HCT116 (cell line): ENCODE measurements around the gene SPOCK3. TPM values are rescaled to one million over a fixed set of nuclear protein-coding genes. Genes with fewer than 3 reads are reported as not detected.

Source experiments
- ATAC-seq: fragments of 200-7000 bp; cut with Tn5 transposase; 2 replicates; pipeline ENCODE4 v1.9.1; 2020; ENCODE audit warnings: mild to moderate bottlenecking, moderate library complexity
- BruUV-seq: library from RNA; stranded (reverse); fragments of 400-500 nt; replicated peaks from 2 replicates; lab custom pipeline; 2021; lab: Mats Ljungman, UMichigan
- CTCF ChIA-PET: fragments of 300-600 bp; sonication (Branson Sonifier 250); formaldehyde crosslinking; loops from one replicate; lab custom pipeline; 2021; ENCODE audit warnings: antibody characterized with exemption; lab: Charles Lee
- POLR2A ChIA-PET: fragments of 300-600, 350-600 bp; sonication (Branson Sonifier 250); formaldehyde crosslinking; loops from one replicate; lab custom pipeline; 2021; ENCODE audit warnings: antibody characterized with exemption; lab: Charles Lee
- RAD21 ChIA-PET, 2 experiments: fragments of 300-600 bp; sonication (Branson Sonifier 250); formaldehyde crosslinking; loops; one replicate each; lab custom pipeline; 2023; ENCODE audit warnings: low total read pairs in 2 of 2; ENCODE audit not compliant: uncharacterized antibody in 2 of 2, unreplicated experiment in 2 of 2, low non-redundant PET in 1 of 2; lab: Charles Lee
- DNase-seq: peaks from one replicate; pipeline ENCODE4 v3.0.0-alpha.2; 2010; ENCODE audit warnings: low read depth, low spot score
- H2AFZ ChIP-seq: fragments of 200-600 bp; shearing (Covaris generic), sonication (generic); 2 replicates; pipeline ENCODE4 v1.6.1; 2017; ENCODE audit warnings: low read depth, mixed run types, mixed read lengths, antibody characterized with exemption, low read length; ENCODE audit not compliant: poor library complexity, severe bottlenecking
- H3K27ac ChIP-seq: 2 replicates; pipeline ENCODE4 v1.5.1; 2012; ENCODE audit warnings: low read depth, low read length
- H3K27me3 ChIP-seq: fragments of 200-600 bp; sonication (generic); 2 replicates; pipeline ENCODE4 v1.6.1; 2016; ENCODE audit warnings: mixed run types, low read length, mixed read lengths; ENCODE audit not compliant: insufficient read depth
- H3K36me3 ChIP-seq, 2 experiments: fragments of 200-500 bp in 1 of 2; fragments of 200-600 bp in 1 of 2; sonication (Bioruptor generic) in 1 of 2; sonication (generic) in 1 of 2; 2 replicates each; pipeline versions ENCODE4 v1.5.1 to v1.6.1; 2014 to 2016; ENCODE audit warnings: low read length in 2 of 2, inconsistent platforms in 1 of 2, mixed read lengths in 1 of 2, mixed run types in 1 of 2; ENCODE audit not compliant: insufficient read depth in 2 of 2, control insufficient read depth in 1 of 2
- H3K4me1 ChIP-seq, 2 experiments: fragments of 200-600 bp in 1 of 2; sonication (generic) in 1 of 2; 2 replicates each; pipeline versions ENCODE4 v1.5.1 to v1.6.1; 2012 to 2017; ENCODE audit warnings: low read length in 2 of 2, inconsistent platforms in 1 of 2, mild to moderate bottlenecking in 1 of 2, mixed read lengths in 1 of 2, mixed run types in 1 of 2, moderate library complexity in 1 of 2; ENCODE audit not compliant: insufficient read depth in 2 of 2, control insufficient read depth in 1 of 2
- H3K4me2 ChIP-seq: fragments of 200-600 bp; sonication (generic); 2 replicates; pipeline ENCODE4 v1.6.1; 2017; ENCODE audit warnings: mixed run types, low read length, mixed read lengths
- H3K4me3 ChIP-seq, 2 experiments: fragments of 200-600 bp in 1 of 2; sonication (generic) in 1 of 2; replicated peaks in 1 of 2; 2 replicates each; pipeline ENCODE4 v1.5.1; 2011 to 2016; ENCODE audit warnings: low read length in 2 of 2, control low read depth in 1 of 2, low read depth in 1 of 2, mild to moderate bottlenecking in 1 of 2, mixed read lengths in 1 of 2, mixed run types in 1 of 2
- H3K79me2 ChIP-seq: fragments of 200-600 bp; sonication (generic); 2 replicates; pipeline ENCODE4 v1.6.1; 2017; ENCODE audit warnings: mild to moderate bottlenecking, mixed run types, low read length, moderate library complexity, mixed read lengths; ENCODE audit not compliant: insufficient read depth
- H3K9ac ChIP-seq: fragments of 200-600 bp; sonication (generic); 2 replicates; pipeline ENCODE4 v1.6.1; 2016; ENCODE audit warnings: low read length, mixed read lengths
- H3K9me2 ChIP-seq: fragments of 200-600 bp; sonication (generic), shearing (Covaris generic); 2 replicates; pipeline ENCODE4 v1.6.1; 2017; ENCODE audit warnings: mixed run types, mild to moderate bottlenecking, moderate library complexity; ENCODE audit not compliant: insufficient read depth
- H3K9me3 ChIP-seq, 2 experiments: fragments of 200-500 bp in 1 of 2; fragments of 200-600 bp in 1 of 2; sonication (Bioruptor generic) in 1 of 2; sonication (generic) in 1 of 2; 2 replicates each; pipeline ENCODE4 v1.6.1; 2014 to 2017; ENCODE audit warnings: low read length in 2 of 2, mixed read lengths in 2 of 2, inconsistent platforms in 1 of 2, low read depth in 1 of 2, mild to moderate bottlenecking in 1 of 2, mixed run types in 1 of 2, moderate library complexity in 1 of 2; ENCODE audit not compliant: control insufficient read depth in 1 of 2, insufficient read depth in 1 of 2
- H4K20me1 ChIP-seq: fragments of 200-600 bp; sonication (generic), shearing (Covaris generic); 2 replicates; pipeline ENCODE4 v1.6.1; 2017; ENCODE audit warnings: mixed run types, mild to moderate bottlenecking, moderate library complexity; ENCODE audit not compliant: insufficient read depth
- CBX3 ChIP-seq: IDR thresholded peaks from 2 replicates; pipeline ENCODE4 v1.6.1; 2012; ENCODE audit warnings: low read depth
- CEBPB ChIP-seq: IDR thresholded peaks from 2 replicates; pipeline ENCODE4 v1.6.1; 2012; ENCODE audit warnings: low read depth
- EGR1 ChIP-seq: IDR thresholded peaks from 2 replicates; pipeline ENCODE4 v1.6.1; 2012; ENCODE audit warnings: low read depth
- ELF1 ChIP-seq: IDR thresholded peaks from 2 replicates; pipeline ENCODE4 v1.6.1; 2012; ENCODE audit warnings: low read depth, borderline replicate concordance
- EZH2 ChIP-seq: fragments of 200-600 bp; sonication (generic); IDR thresholded peaks from 2 replicates; pipeline ENCODE4 v1.6.1; 2017; ENCODE audit warnings: antibody characterized with exemption, mixed run types
- EZH2phosphoT487 ChIP-seq: fragments of 200-600 bp; IDR thresholded peaks from 2 replicates; pipeline ENCODE4 v1.6.1; 2018; ENCODE audit warnings: antibody characterized with exemption, borderline replicate concordance
- FOSL1 ChIP-seq: IDR thresholded peaks from 2 replicates; pipeline ENCODE4 v1.6.1; 2012; ENCODE audit warnings: low read depth
- JUND ChIP-seq: IDR thresholded peaks from 2 replicates; pipeline ENCODE4 v1.6.1; 2012
- POLR2A ChIP-seq: IDR thresholded peaks from 2 replicates; pipeline ENCODE4 v1.7.0; 2011; ENCODE audit warnings: borderline replicate concordance; ENCODE audit not compliant: insufficient read depth, insufficient read length; ENCODE audit errors: extremely low read depth
- POLR2AphosphoS5 ChIP-seq: IDR thresholded peaks from 2 replicates; pipeline ENCODE4 v1.6.1; 2011; ENCODE audit warnings: mild to moderate bottlenecking, low read depth, low read length, moderate library complexity
- SIN3A ChIP-seq: IDR thresholded peaks from 2 replicates; pipeline ENCODE4 v1.6.1; 2012; ENCODE audit warnings: low read depth
- SRF ChIP-seq: IDR thresholded peaks from 2 replicates; pipeline ENCODE4 v1.6.1; 2012; ENCODE audit warnings: low read depth
- TCF7L2 ChIP-seq: IDR thresholded peaks from 2 replicates; pipeline ENCODE4 v1.7.0; 2011; ENCODE audit warnings: borderline replicate concordance, inconsistent platforms; ENCODE audit not compliant: insufficient read depth, insufficient read length; ENCODE audit errors: extremely low read depth
- ZNF274 ChIP-seq: fragments of 200-500 bp; sonication (Bioruptor generic); IDR thresholded peaks from 2 replicates; pipeline ENCODE4 v1.6.1; 2014; ENCODE audit warnings: mild to moderate bottlenecking, low read depth, low read length, inconsistent platforms
- intact Hi-C: fragments of 100-400 bp; cut with micrococcal nuclease; formaldehyde crosslinking; loops from 2 replicates; pipeline ENCODE4 v1.10.0; 2022
- total RNA-seq: library from RNA; stranded (reverse); gene quantifications from one replicate; pipeline ENCODE4 v1.2.1, GENCODE V29; 2021; ENCODE audit not compliant: unreplicated experiment
- TF ChIP-seq, protein P1 (sequence below), 3 experiments: fragments of 200-600 bp in 1 of 3; sonication (generic) in 1 of 3; IDR thresholded peaks in 2 of 3; conservative IDR thresholded peaks in 1 of 3; 2 replicates each; pipeline ENCODE4 v1.5.1; 2012 to 2017; ENCODE audit warnings: low read depth in 2 of 3, low read length in 2 of 3, antibody characterized with exemption in 1 of 3, borderline replicate concordance in 1 of 3, control low read depth in 1 of 3, mild to moderate bottlenecking in 1 of 3, mixed read lengths in 1 of 3, mixed run types in 1 of 3, moderate library complexity in 1 of 3; ENCODE audit not compliant: insufficient read depth in 1 of 3
- TF ChIP-seq, protein P2 (sequence below): IDR thresholded peaks from 2 replicates; pipeline ENCODE4 v1.6.1; 2011; ENCODE audit warnings: mild to moderate bottlenecking, low read length, moderate library complexity; ENCODE audit not compliant: insufficient replicate concordance; ENCODE audit errors: extremely low read depth
- TF ChIP-seq, protein P3 (sequence below): IDR thresholded peaks from 2 replicates; pipeline ENCODE4 v1.6.1; 2012
- TF ChIP-seq, protein P4 (sequence below): IDR thresholded peaks from 2 replicates; pipeline ENCODE4 v1.6.1; 2012; ENCODE audit warnings: low read depth

Gene SPOCK3
- total RNA-seq, 1 experiment from 2014 or later: 1.7 TPM

DNA sequence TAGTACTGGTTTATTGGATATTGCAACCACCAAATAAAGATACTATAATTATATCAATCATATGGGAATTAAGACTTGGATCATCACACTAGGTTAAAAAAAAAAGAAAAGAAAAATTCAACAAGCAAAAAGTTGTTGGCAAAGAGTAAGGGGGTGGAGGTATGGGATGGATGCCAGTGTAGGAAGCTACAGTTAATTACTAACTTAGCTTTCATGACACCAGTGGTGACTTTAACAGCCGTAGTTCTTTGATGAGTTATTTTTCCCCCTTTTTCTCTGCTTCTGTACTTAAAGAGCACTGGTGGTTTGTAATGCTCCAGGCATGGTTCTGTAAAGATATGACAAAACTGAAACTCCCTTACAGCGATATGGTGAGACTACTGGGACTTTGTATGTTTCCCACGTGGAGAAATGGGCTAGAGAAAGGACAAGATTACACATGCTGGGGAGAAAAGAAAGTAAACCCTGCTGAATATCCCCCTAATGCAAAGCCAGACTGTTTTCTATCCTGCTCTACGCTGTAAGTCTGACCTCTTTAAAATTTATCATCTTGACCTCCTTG, 210.8 kb downstream of the SPOCK3 start:
- no peaks in the 10 kb centered on the region for H3K9me2 ChIP-seq
- no peak for TF ChIP-seq FOSL1
- no peak for TF ChIP-seq SIN3A
- TF ChIP-seq ZNF274: no peak
- no peak for TF ChIP-seq CBX3
- TF ChIP-seq, protein P1, sequence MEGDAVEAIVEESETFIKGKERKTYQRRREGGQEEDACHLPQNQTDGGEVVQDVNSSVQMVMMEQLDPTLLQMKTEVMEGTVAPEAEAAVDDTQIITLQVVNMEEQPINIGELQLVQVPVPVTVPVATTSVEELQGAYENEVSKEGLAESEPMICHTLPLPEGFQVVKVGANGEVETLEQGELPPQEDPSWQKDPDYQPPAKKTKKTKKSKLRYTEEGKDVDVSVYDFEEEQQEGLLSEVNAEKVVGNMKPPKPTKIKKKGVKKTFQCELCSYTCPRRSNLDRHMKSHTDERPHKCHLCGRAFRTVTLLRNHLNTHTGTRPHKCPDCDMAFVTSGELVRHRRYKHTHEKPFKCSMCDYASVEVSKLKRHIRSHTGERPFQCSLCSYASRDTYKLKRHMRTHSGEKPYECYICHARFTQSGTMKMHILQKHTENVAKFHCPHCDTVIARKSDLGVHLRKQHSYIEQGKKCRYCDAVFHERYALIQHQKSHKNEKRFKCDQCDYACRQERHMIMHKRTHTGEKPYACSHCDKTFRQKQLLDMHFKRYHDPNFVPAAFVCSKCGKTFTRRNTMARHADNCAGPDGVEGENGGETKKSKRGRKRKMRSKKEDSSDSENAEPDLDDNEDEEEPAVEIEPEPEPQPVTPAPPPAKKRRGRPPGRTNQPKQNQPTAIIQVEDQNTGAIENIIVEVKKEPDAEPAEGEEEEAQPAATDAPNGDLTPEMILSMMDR (IDR thresholded peaks at IDR 0.05 in 2 of 3, conservative IDR thresholded peaks at IDR 0.05 in 1 of 3; ENCODE audit: borderline replicate concordance in 1 of 3, insufficient read depth in 1 of 3, low read depth in 2 of 3, low read length in 2 of 3): no peak
- no peak for TF ChIP-seq EGR1
- no peak for TF ChIP-seq EZH2
- TF ChIP-seq, protein P2, sequence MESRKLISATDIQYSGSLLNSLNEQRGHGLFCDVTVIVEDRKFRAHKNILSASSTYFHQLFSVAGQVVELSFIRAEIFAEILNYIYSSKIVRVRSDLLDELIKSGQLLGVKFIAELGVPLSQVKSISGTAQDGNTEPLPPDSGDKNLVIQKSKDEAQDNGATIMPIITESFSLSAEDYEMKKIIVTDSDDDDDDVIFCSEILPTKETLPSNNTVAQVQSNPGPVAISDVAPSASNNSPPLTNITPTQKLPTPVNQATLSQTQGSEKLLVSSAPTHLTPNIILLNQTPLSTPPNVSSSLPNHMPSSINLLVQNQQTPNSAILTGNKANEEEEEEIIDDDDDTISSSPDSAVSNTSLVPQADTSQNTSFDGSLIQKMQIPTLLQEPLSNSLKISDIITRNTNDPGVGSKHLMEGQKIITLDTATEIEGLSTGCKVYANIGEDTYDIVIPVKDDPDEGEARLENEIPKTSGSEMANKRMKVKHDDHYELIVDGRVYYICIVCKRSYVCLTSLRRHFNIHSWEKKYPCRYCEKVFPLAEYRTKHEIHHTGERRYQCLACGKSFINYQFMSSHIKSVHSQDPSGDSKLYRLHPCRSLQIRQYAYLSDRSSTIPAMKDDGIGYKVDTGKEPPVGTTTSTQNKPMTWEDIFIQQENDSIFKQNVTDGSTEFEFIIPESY: no peak
- TF ChIP-seq, protein P3, sequence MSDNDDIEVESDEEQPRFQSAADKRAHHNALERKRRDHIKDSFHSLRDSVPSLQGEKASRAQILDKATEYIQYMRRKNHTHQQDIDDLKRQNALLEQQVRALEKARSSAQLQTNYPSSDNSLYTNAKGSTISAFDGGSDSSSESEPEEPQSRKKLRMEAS: no peak
- TF ChIP-seq JUND: no peak
- TF ChIP-seq CEBPB: no peak
- TF ChIP-seq POLR2A: no peak
- no peak for TF ChIP-seq EZH2phosphoT487
- TF ChIP-seq TCF7L2: no peak
- TF ChIP-seq, protein P4, sequence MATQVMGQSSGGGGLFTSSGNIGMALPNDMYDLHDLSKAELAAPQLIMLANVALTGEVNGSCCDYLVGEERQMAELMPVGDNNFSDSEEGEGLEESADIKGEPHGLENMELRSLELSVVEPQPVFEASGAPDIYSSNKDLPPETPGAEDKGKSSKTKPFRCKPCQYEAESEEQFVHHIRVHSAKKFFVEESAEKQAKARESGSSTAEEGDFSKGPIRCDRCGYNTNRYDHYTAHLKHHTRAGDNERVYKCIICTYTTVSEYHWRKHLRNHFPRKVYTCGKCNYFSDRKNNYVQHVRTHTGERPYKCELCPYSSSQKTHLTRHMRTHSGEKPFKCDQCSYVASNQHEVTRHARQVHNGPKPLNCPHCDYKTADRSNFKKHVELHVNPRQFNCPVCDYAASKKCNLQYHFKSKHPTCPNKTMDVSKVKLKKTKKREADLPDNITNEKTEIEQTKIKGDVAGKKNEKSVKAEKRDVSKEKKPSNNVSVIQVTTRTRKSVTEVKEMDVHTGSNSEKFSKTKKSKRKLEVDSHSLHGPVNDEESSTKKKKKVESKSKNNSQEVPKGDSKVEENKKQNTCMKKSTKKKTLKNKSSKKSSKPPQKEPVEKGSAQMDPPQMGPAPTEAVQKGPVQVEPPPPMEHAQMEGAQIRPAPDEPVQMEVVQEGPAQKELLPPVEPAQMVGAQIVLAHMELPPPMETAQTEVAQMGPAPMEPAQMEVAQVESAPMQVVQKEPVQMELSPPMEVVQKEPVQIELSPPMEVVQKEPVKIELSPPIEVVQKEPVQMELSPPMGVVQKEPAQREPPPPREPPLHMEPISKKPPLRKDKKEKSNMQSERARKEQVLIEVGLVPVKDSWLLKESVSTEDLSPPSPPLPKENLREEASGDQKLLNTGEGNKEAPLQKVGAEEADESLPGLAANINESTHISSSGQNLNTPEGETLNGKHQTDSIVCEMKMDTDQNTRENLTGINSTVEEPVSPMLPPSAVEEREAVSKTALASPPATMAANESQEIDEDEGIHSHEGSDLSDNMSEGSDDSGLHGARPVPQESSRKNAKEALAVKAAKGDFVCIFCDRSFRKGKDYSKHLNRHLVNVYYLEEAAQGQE: no peak
- TF ChIP-seq POLR2AphosphoS5: no peak
- no peak for TF ChIP-seq ELF1
- no peak for TF ChIP-seq SRF
- no peaks in the 10 kb centered on the region for H3K79me2 ChIP-seq
- no TSS peak for BruUV-seq
- POLR2A ChIA-PET: no interaction called here
- no peak for DNase-seq
- H3K4me3 ChIP-seq: no peak overlapping the region
- RAD21 ChIA-PET: no interaction called here
- no peak overlapping the region for H3K27ac ChIP-seq
- no peak overlapping the region for H3K9ac ChIP-seq
- no peak for ATAC-seq
- no peaks in the 10 kb centered on the region; a peak in 1 of 4 replicates for H3K4me1 ChIP-seq
- no peaks in the 10 kb centered on the region for H3K27me3 ChIP-seq
- no peaks in the 10 kb centered on the region for H4K20me1 ChIP-seq
- H3K9me3 ChIP-seq: no peaks in the 10 kb centered on the region
- H3K4me2 ChIP-seq: no peak overlapping the region
- CTCF ChIA-PET: interaction anchor here (0.8 to 0.9 kb wide), 2 partner anchors 91 to 600 kb away, joined by 3 read pairs; no protein-coding TSS in a partner anchor
- H2AFZ ChIP-seq: no peak overlapping the region
- intact Hi-C loops: loop anchor here (5.0 kb wide), 1 partner anchor 1129 kb away; no protein-coding TSS in a partner anchor
- no peaks in the 10 kb centered on the region for H3K36me3 ChIP-seq
